GM12892 (cell line): ENCODE results near the gene PALLD.

Experiments
- POLR2A ChIP-seq: IDR thresholded peaks from 2 replicates; pipeline ENCODE4 v1.6.1; 2011; ENCODE audit warnings: low read depth, low read length, control low read depth
- POLR2AphosphoS5 ChIP-seq: IDR thresholded peaks from 2 replicates; pipeline ENCODE4 v1.6.1; 2011; ENCODE audit warnings: low read depth, low read length, control low read depth
- TAF1 ChIP-seq: IDR thresholded peaks from 2 replicates; pipeline ENCODE4 v1.6.1; 2011; ENCODE audit warnings: low read depth, mild to moderate bottlenecking, control low read depth, low read length, borderline replicate concordance

DNA sequence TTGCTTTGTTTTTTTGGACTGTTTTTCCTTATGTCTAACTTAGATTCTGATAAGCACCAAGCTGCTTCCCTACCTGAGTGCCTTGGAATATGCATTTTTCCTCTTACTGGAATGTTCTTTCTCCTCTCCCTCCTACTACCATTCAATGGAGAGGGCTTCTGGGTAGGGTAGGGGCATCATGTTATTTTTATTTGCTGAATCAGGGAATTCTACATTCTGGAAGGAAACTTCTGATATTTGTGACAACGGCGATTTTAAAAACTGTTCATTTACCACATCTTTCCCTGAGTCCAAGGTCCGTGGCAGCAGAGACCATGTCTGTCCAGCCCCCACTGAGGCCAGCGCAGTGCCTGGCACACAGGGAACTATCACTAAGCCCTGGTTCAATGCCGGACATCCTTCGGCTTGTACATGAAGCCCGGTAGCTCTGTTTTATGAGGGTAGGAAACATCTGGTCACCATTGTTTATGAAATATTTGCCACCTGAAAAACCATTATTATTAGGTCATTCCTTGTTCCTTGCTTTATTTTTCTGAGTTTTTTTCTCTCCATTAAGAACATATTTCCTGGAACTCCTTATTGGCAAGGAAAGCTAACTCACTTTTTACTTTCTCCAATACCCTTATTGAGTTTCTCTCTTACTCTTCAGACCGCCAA, 57.0 kb downstream of the PALLD start:
- no peak for TF ChIP-seq POLR2AphosphoS5
- no peak for TF ChIP-seq POLR2A
- no peak for TF ChIP-seq TAF1
